ENCODE measurements around the gene HBA1.
"Not testable (repeated sequence)": the region's sequence is repeated elsewhere in the genome, so short reads cannot be mapped to it uniquely, and the experiment has no call there.

Gene HBA1

GRCh38 chr16:159136-159849 lies 17.2 kb upstream of the HBA1 start:
- DNase-seq (ENCODE audit: low read depth, low spot score) = no peak

- DNase-seq (ENCODE audit: low read depth, low spot score) = not testable (repeated sequence)
Measured at GRCh38 chr16:160242-160641, 16.2 kb upstream of the HBA1 start.

- no peak for DNase-seq (ENCODE audit: low read depth, low spot score)
Measured at GRCh38 chr16:160691-161190, 15.7 kb upstream of the HBA1 start.

GRCh38 chr16:162271-162991 lies 14.0 kb upstream of the HBA1 start:
- no peak for DNase-seq (ENCODE audit: low read depth, low spot score)

- not testable (repeated sequence) for DNase-seq (ENCODE audit: low read depth, low spot score)
Measured at GRCh38 chr16:163139-163538, 13.3 kb upstream of the HBA1 start.

GRCh38 chr16:163696-164095 lies 12.8 kb upstream of the HBA1 start:
- not testable (repeated sequence) for DNase-seq (ENCODE audit: low read depth, low spot score)

GRCh38 chr16:164134-164823 lies 12.2 kb upstream of the HBA1 start:
- not testable (repeated sequence) for DNase-seq (ENCODE audit: low read depth, low spot score)

GRCh38 chr16:164827-165538 lies 11.5 kb upstream of the HBA1 start:
- DNase-seq (ENCODE audit: low read depth, low spot score) = no peak

- DNase-seq (ENCODE audit: low read depth, low spot score) = no peak
Measured at GRCh38 chr16:165539-166374, 10.7 kb upstream of the HBA1 start, which contains the start of gene HBM. TSS of gene HBM (plus strand) at chr16:165978. CDS start at chr16:165998, 20 bp downstream.

- no peak for DNase-seq (ENCODE audit: low read depth, low spot score)
Measured at GRCh38 chr16:166375-167121, 9.9 kb upstream of the HBA1 start.

- DNase-seq (ENCODE audit: low read depth, low spot score) = no peak
Measured at GRCh38 chr16:167122-167690, 9.3 kb upstream of the HBA1 start.

- no peak for DNase-seq (ENCODE audit: low read depth, low spot score)
Measured at GRCh38 chr16:168424-168823, 8.1 kb upstream of the HBA1 start.

- no peak for DNase-seq (ENCODE audit: low read depth, low spot score)
Measured at GRCh38 chr16:169014-169413, 7.5 kb upstream of the HBA1 start.

- DNase-seq (ENCODE audit: low read depth, low spot score) = not testable (repeated sequence)
Measured at GRCh38 chr16:170088-170507, 6.4 kb upstream of the HBA1 start.

GRCh38 chr16:170788-171187 lies 5.7 kb upstream of the HBA1 start:
- no peak for DNase-seq (ENCODE audit: low read depth, low spot score)

- not testable (repeated sequence) for DNase-seq (ENCODE audit: low read depth, low spot score)
Measured at GRCh38 chr16:172374-172941, 4.0 kb upstream of the HBA1 start, which contains the start of gene HBA2. TSS of gene HBA2 (plus strand) at chr16:172876. CDS start at chr16:172913, 37 bp downstream.

- not testable (repeated sequence) for DNase-seq (ENCODE audit: low read depth, low spot score)
Measured at GRCh38 chr16:173211-173854, 3.1 kb upstream of the HBA1 start.

GRCh38 chr16:173928-174769 lies 2.3 kb upstream of the HBA1 start:
- not testable (repeated sequence) for DNase-seq (ENCODE audit: low read depth, low spot score)
